ENCODE results near the gene RAPGEF5.

Gene RAPGEF5

GRCh38 chr7:22216832-22217475, 140.0 kb downstream of the RAPGEF5 start:
- no peak for DNase-seq (ENCODE audit: low spot score)

DNA sequence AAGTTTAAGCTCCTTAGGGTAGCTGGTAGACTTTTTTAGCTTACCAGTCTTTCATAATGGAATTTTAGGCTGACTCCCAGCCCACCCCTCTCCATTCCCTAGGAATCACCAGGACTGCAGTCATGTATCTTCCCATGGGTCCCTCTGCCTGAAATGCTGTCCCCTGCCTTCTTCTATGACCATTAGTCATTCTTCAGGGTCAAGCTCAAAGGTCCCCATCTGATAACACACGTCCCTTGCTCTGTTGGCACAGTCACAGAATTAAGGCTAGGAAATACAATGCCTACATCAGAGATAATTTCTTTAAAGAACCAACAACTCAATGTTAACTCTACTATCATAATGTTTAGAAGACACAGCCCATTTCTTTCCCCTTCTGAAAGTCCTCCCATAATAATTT, 140.6 kb downstream of the RAPGEF5 start:
- no peak for DNase-seq (ENCODE audit: low spot score)

DNA sequence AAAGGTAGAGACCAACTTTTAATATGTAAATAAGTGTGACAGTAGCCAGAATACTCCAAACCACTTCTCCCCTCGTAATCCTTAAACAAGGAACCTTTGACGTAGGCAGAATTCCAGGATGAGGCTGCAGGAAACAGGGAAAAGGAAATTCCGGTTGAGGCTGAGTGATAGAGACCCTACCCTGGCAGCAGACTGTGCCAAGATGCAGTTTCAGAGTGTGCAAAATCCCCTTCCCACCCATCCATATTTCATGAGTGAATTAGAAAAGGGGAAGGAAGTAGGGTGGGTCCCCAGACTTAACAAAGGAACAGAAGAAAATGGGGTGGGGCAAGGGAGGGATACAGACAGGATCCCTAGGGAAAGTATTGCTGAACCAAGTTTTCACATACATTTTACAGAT, 143.0 kb downstream of the RAPGEF5 start:
- no peak for DNase-seq (ENCODE audit: low spot score)

DNA sequence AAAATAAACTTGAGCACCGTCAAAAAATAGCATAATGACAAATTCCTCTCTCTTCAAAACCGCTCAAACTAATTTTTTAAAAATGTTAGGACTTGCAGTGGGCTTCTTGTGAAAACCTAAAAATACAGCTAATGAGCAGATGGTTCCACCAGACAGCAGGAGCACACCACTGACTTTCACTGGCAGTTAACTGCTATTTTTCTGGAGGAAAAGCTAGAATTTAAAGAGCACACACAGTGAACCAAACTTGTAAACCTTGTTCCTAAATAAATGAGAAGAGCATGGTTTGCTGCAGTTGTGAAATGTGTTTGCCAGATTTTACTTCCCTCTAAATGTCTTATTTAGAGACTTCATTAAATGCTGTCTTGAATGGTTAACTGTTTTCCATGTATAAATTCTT, 143.9 kb downstream of the RAPGEF5 start:
- DNase-seq (ENCODE audit: low spot score) = no peak

- DNase-seq (ENCODE audit: low spot score) = no peak
These were observed 146.0 kb downstream of the RAPGEF5 start for GRCh38 chr7:22210967-22211366.

DNA sequence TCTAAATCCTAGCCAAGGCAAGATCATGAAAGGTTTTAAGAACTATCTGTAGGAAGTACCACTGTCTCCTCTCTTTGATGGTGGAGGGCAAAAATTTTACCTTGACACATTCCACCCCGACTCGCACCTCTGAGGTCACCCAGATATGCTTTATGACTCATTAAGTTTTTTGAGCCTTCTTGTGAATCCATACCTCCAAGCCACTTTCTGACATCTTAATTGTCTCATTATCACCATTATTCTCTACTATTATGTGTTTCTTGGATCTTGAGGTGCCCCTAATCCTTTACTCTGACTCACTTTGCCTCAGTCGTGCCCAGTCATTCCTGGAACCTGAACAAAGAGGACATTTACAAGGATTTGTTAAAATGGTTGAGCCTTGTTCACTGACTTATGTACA, 146.6 kb downstream of the RAPGEF5 start:
- no peak for DNase-seq (ENCODE audit: low spot score)

GRCh38 chr7:22208799-22209198, 148.2 kb downstream of the RAPGEF5 start:
- no peak for DNase-seq (ENCODE audit: low spot score)

DNA sequence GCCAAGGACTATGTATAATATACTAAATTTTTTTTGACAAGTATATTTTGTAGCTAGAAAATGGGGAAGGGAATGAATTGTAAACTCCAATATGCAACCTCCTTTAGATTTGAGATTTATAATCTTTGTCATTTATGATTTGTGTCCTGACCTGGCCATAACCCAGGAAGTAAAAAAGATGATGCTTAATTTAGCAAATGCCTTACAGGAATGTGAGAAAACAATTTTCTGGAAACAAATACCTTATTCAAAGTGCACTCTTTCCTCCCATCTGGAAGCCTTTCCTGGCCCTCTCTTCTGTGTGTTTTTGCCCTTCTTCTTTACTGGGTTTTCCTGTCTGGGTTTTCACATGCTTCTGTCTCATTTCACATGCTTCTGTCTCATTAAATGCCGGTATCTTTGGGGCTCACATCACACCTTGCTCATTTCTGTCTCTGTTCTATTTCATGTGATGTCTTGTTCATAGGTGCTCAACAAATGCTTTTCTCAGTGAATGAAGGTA, 149.2 kb downstream of the RAPGEF5 start:
- no peak for DNase-seq (ENCODE audit: low spot score)

DNA sequence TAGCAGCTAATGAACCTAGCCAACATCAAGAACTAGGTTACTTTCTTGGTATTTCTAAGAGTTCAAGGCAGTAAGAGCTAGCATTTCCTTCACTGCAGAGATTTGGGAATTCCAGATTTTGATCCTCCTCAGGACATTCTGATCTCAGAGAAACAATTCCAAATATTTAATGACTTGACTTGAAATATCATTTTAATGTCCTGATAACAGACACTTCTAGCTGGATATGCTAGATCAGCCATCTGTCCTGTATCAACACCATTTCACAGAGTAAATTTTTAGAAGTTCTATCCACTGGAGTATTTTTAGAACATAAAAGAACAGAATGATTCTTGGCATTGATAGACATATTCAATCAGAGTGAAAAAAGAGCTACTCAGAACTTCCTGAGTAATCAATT, 151.3 kb downstream of the RAPGEF5 start:
- no peak for DNase-seq (ENCODE audit: low spot score)

DNA sequence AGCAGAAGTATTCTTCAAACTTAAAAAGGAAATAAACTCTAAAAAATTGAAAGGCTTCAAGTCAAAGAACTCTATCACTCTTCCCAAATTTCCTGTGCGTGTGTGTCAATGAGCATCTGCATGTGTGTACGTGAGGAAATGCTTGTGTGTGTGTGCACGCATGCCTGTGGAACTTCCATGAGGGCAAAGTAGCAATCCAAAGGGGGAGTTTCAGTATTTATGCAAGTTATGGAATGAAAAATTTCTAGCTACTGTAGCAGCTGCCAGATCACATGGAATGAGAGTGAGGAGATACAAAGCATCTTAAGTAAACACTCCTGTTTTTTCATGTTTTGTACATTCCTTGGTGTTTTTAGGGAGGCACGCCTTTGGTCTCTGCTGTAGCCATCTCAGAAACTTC, 152.6 kb downstream of the RAPGEF5 start:
- no peak for DNase-seq (ENCODE audit: low spot score)

DNA sequence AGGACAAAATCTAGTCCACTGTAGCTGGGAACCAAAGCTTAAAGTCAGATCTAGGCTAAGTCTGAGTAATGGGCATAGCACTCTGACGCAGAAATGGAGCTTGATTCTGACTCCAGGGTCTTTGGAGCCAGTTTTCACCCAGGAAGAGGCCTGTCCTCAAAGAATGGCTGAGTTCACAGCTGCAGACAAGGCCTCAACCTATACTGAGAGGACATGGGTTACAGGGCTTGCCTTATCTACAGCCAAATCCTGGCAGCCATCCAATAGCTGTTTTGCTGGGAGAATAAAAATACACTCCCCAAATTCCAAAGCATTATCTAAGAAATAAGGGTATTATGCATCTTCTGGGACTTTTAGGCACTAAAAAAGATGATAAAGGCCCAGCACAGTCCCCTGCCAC, 154.8 kb downstream of the RAPGEF5 start:
- DNase-seq (ENCODE audit: low spot score) = no peak

- DNase-seq (ENCODE audit: low spot score) = no peak
These were observed 155.6 kb downstream of the RAPGEF5 start for GRCh38 chr7:22201186-22201880.

- no peak for DNase-seq (ENCODE audit: low spot score)
These were observed 156.2 kb downstream of the RAPGEF5 start for GRCh38 chr7:22200777-22201176.

- no peak for DNase-seq (ENCODE audit: low spot score)
These were observed 156.7 kb downstream of the RAPGEF5 start for GRCh38 chr7:22200238-22200637.

DNA sequence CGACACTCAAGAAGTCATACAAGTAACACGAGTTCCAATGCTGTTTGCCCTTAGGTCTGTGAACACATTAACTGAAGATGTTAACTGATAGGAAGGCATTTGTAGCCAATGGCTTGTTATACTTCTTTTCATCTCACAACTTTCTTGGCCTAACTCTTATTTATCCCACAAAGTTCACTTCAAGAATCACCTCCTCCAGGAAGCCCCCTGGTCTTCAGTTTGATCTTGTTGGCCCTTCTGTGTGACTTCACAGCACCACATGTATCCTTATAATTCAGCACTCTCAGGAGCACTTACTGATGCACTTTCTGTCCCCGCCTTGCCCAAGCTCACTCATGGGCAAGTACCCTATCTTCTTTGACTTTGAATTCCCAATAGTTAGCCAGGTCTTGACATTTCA, 159.6 kb downstream of the RAPGEF5 start:
- DNase-seq (ENCODE audit: low spot score) = no peak

DNA sequence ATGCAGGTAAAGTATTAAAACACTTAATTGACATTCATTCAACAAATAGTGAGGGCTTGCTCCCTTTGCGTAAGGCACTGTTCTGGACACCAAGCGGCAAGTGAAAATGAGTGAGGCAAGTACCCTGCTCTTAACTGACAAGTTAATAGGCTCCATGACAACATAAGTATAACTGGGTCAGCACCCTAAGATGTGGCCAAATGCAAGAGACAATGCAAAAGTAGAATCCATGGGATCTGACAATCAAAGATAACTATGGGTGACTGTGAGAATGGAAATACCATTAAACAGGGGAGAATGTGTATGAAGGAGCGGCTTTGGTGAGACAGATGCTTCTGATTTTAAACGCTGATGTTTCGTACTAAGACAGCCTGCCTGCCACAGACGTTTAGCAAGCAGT, 160.5 kb downstream of the RAPGEF5 start:
- DNase-seq (ENCODE audit: low spot score) = no peak

DNA sequence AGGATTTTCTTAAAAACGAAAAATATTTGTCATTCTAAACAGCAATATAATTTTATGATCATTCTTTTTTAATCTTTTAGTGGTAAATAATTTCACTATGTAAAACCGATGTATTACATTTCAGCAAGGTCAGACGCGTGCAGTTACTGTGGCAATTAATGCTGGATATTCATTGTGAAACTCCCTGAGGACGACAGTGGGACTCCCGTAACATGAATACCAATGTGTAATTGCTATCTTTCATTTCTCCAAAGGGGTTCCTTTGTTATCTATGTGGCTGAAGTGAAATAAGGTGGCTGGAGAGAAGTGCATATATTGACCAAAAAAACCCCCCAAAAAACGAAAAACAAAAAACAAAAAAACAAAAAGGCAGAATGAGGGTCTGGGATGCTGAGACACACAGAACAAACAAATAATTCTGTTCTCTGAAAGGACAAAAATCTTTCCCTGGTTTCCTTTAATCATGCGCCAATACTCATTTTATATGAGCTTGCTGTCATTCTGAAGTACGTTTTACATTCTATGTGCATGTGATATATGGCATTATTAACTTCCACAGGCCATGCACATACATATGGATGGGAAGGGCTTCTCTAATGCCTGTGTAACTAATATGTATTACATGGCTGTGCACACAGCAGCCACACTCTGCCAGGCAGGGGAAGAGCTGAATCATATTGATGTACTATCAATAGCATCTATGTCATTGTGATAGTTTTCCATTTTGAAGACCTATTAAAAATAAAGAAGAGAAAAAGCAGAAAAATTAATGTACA, 161.4 kb downstream of the RAPGEF5 start:
- no peak for DNase-seq (ENCODE audit: low spot score)

- DNase-seq (ENCODE audit: low spot score) = no peak
These were observed 162.2 kb downstream of the RAPGEF5 start for GRCh38 chr7:22194658-22195273.

DNA sequence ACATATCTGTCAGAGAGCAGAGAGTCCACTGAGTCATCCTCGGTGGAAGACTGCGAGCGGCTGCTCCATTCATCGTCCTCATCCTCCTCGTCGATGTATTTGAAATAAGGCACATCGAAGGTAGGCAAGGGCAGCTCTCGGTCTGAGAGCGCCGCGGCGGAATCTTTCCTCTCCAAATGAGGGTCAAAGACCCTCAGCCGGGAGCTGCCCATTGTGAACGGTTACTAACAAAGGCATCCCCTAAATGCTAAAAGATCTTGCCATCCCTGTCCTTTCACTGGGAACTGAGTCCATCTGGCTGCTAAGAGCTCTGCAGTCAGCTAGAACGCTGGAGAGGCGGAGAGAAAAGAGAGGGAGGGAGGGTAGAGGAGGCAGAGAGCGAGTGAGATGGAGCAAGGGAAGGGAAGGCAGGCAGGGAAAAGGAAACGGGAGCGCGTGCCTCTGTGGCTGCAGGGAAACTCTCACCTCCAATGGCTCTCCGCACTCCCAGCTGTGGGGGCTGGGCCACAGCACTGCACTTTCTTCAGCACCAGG, 163.4 kb downstream of the RAPGEF5 start:
- peak; percentile 47 for DNase-seq (ENCODE audit: low spot score)

- no peak for DNase-seq (ENCODE audit: low spot score)
These were observed 164.2 kb downstream of the RAPGEF5 start for GRCh38 chr7:22192801-22193200.

- no peak for DNase-seq (ENCODE audit: low spot score)
These were observed 166.2 kb downstream of the RAPGEF5 start for GRCh38 chr7:22190736-22191135.

GRCh38 chr7:22189741-22190140, 167.2 kb downstream of the RAPGEF5 start:
- no peak for DNase-seq (ENCODE audit: low spot score)
